Measurements from ENCODE around the gene HMOX1. TPM values are rescaled to one million over a fixed set of nuclear protein-coding genes. Genes with fewer than 3 reads are reported as not detected.

The HMOX1 gene
- total RNA-seq, 1 donor from 2014 or later, result 27.1 TPM

- no peak overlapping the region for H3K4me3 ChIP-seq
- DNase-seq (ENCODE audit: low spot score in 2 of 2), result no peak
- TF ChIP-seq, protein P1, sequence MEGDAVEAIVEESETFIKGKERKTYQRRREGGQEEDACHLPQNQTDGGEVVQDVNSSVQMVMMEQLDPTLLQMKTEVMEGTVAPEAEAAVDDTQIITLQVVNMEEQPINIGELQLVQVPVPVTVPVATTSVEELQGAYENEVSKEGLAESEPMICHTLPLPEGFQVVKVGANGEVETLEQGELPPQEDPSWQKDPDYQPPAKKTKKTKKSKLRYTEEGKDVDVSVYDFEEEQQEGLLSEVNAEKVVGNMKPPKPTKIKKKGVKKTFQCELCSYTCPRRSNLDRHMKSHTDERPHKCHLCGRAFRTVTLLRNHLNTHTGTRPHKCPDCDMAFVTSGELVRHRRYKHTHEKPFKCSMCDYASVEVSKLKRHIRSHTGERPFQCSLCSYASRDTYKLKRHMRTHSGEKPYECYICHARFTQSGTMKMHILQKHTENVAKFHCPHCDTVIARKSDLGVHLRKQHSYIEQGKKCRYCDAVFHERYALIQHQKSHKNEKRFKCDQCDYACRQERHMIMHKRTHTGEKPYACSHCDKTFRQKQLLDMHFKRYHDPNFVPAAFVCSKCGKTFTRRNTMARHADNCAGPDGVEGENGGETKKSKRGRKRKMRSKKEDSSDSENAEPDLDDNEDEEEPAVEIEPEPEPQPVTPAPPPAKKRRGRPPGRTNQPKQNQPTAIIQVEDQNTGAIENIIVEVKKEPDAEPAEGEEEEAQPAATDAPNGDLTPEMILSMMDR (IDR thresholded peaks at IDR 0.05), result no peak
- H3K36me3 ChIP-seq, result peaks cover 32 to 43% of the 10 kb centered on the region in 2 donors
- no peak overlapping the region for H3K27ac ChIP-seq
- H3K9me3 ChIP-seq, result no peaks in the 10 kb centered on the region
- peaks cover 0 to 2% of the 10 kb centered on the region in 2 donors for H3K4me1 ChIP-seq
- intact Hi-C loops (cut with DNase I), result no loop called here
- H3K27me3 ChIP-seq, result no peaks in the 10 kb centered on the region
Observed at GRCh38 chr22:35425546-35425945, 44.6 kb downstream of the HMOX1 start.

- no peak overlapping the region for H3K4me3 ChIP-seq
- H3K27me3 ChIP-seq, result no peaks in the 10 kb centered on the region
- H3K9me3 ChIP-seq, result no peaks in the 10 kb centered on the region
- H3K27ac ChIP-seq, result no peak overlapping the region
- H3K4me1 ChIP-seq, result peaks cover 0 to 5% of the 10 kb centered on the region in 2 donors
- DNase-seq (ENCODE audit: low spot score in 2 of 2), result no peak
- H3K36me3 ChIP-seq, result peaks cover 26 to 38% of the 10 kb centered on the region in 2 donors
- intact Hi-C loops (cut with DNase I), result no loop called here
- TF ChIP-seq, protein P1 (IDR thresholded peaks at IDR 0.05), result no peak
Observed at GRCh38 chr22:35425971-35426800, 45.3 kb downstream of the HMOX1 start.

DNA sequence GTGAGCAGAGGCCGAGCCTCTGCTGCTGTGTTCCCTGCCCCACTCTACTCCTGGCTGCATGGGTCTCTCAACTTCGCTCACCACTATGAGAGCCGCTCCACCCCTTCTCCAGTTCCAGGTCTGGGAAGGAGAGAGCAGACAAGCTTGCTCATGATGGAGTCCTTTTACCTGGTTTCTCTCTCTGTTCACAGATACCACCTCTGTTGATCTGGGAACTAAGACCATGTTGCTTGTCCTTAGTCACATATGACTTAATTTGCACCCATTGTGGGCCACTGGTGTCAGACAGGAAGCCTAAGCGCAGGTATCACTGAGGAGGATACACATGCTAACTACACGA lies 45.9 kb downstream of the HMOX1 start:
- Histone ChIP-seq H3K27me3 (no peaks in the 10 kb centered on the region), H3K9me3 (no peaks in the 10 kb centered on the region), H3K4me1 (peaks cover 0 to 7% of the 10 kb centered on the region in 2 donors), H3K36me3 (peaks cover 22 to 32% of the 10 kb centered on the region in 2 donors), H3K27ac (no peak overlapping the region), H3K4me3 (no peak overlapping the region)
- TF ChIP-seq, protein P1 (IDR thresholded peaks at IDR 0.05), result no peak
- intact Hi-C loops (cut with DNase I), result no loop called here
- DNase-seq (ENCODE audit: low spot score in 2 of 2), result no peak

GRCh38 chr22:35430897-35431322 lies 50.0 kb downstream of the HMOX1 start:
- Histone ChIP-seq H3K4me1 (peaks cover 0 to 7% of the 10 kb centered on the region in 2 donors), H3K4me3 (no peak overlapping the region), H3K9me3 (peaks cover 9 to 10% of the 10 kb centered on the region in 2 donors), H3K27me3 (no peaks in the 10 kb centered on the region), H3K27ac (peak overlapping the region in 1 of 2 donors; percentile 3), H3K36me3 (peaks cover 0 to 16% of the 10 kb centered on the region in 2 donors)
- intact Hi-C loops (cut with DNase I), result loop anchor here (1.0 to 10.0 kb wide), 2 partner anchors 152 to 694 kb away; no protein-coding TSS in a partner anchor
- TF ChIP-seq, protein P1 (IDR thresholded peaks at IDR 0.05), result peak; percentile 95 to 97 (median 96)
- DNase-seq (ENCODE audit: low spot score in 2 of 2), result peak; percentile 29 to 90

DNA sequence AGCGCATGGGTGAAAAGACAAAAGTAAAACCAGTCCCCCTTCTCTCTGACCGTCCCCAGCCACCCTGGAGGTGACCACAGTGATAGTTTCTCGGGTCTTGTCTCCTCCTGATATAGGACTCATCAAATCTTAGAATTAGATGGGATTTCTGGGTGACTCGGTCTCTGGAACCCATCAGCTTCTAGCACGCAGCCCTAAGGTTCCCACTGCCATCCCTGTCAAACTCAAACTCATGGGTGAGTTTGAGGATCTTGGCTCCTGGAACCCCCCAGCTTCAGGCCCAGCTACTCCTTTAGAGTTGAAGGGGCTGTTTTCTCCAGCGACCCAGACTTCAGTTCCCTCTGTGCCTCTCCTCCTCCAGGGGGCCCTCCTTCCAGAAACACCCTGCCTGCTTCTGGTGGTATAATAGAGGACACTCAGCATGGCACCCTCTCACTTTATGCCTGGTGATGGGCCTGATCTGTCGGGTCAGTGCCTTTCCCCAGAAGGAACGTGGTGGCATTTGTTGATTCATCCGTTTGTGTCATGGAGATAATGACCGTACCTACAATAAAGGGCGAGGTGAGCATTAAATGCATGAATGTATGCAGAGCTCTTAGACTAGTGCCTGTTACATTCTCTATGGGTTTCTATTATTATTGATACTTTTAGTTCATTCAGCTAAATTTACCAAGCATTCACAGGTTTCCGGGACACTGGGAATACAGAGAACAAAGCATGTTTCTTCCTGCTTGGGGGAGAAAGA lies 50.8 kb downstream of the HMOX1 start:
- H3K27ac ChIP-seq, result peak overlapping the region in 1 of 2 donors; percentile 3
- peaks cover 0 to 10% of the 10 kb centered on the region in 2 donors for H3K36me3 ChIP-seq
- intact Hi-C loops (cut with DNase I), result loop anchor here (10.0 kb wide), 1 partner anchor 693 kb away; no protein-coding TSS in a partner anchor
- peaks cover 0 to 7% of the 10 kb centered on the region in 2 donors for H3K4me1 ChIP-seq
- peaks cover 9 to 10% of the 10 kb centered on the region in 2 donors for H3K9me3 ChIP-seq
- H3K27me3 ChIP-seq, result no peaks in the 10 kb centered on the region
- H3K4me3 ChIP-seq, result no peak overlapping the region
- TF ChIP-seq, protein P1 (IDR thresholded peaks at IDR 0.05), result no peak
- DNase-seq (ENCODE audit: low spot score in 2 of 2), result no peak
